ENCODE data around the gene NCS1. TPM values are rescaled to one million over a fixed set of nuclear protein-coding genes. Genes with fewer than 3 reads are reported as not detected.

The NCS1 gene
- total RNA-seq, 1 experiment from 2014 or later = 18.2 TPM

- H3K4me1 ChIP-seq = no peaks in the 10 kb centered on the region
- H3K4me3 ChIP-seq (ENCODE audit: low read depth, low read length) = no peak overlapping the region
- no peaks in the 10 kb centered on the region for H3K4me1 Mint-ChIP-seq (ENCODE audit: low read depth, unreplicated experiment)
- no peaks in the 10 kb centered on the region for H3K9me3 ChIP-seq
- peaks cover 36% of the 10 kb centered on the region for H3K27me3 Mint-ChIP-seq (ENCODE audit: insufficient read depth, unreplicated experiment)
- H3K27ac Mint-ChIP-seq (ENCODE audit: unreplicated experiment) = no peak overlapping the region
- H3K36me3 ChIP-seq (ENCODE audit: control insufficient read depth, insufficient read depth, low read length) = no peaks in the 10 kb centered on the region
- POLR2A ChIA-PET = no interaction called here
- no peak for DNase-seq
- CTCF ChIA-PET = interaction anchor here (0.9 kb wide), 1 partner anchor 15 kb away, joined by 3 read pairs; no protein-coding TSS in a partner anchor
- H3K27me3 ChIP-seq (replicated peaks; ENCODE audit: control insufficient read depth, insufficient read depth, low read length) = peaks cover 2% of the 10 kb centered on the region; the same call in 1 of the 2 replicates
- no TSS peak for BruUV-seq (replicated peaks)
- intact Hi-C loops (cut with micrococcal nuclease; ENCODE audit: unreplicated experiment) = no loop called here
- TF ChIP-seq, protein P1, sequence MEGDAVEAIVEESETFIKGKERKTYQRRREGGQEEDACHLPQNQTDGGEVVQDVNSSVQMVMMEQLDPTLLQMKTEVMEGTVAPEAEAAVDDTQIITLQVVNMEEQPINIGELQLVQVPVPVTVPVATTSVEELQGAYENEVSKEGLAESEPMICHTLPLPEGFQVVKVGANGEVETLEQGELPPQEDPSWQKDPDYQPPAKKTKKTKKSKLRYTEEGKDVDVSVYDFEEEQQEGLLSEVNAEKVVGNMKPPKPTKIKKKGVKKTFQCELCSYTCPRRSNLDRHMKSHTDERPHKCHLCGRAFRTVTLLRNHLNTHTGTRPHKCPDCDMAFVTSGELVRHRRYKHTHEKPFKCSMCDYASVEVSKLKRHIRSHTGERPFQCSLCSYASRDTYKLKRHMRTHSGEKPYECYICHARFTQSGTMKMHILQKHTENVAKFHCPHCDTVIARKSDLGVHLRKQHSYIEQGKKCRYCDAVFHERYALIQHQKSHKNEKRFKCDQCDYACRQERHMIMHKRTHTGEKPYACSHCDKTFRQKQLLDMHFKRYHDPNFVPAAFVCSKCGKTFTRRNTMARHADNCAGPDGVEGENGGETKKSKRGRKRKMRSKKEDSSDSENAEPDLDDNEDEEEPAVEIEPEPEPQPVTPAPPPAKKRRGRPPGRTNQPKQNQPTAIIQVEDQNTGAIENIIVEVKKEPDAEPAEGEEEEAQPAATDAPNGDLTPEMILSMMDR (IDR thresholded peaks at IDR 0.05; ENCODE audit: insufficient read depth in 1 of 2, low read depth in 1 of 2, low read length in 1 of 2, severe bottlenecking in 1 of 2, unreplicated experiment in 1 of 2) = no peak
- no peak overlapping the region for H3K4me3 Mint-ChIP-seq (ENCODE audit: unreplicated experiment)
- no peaks in the 10 kb centered on the region for H3K36me3 Mint-ChIP-seq (ENCODE audit: insufficient read depth, unreplicated experiment)
- H3K9me3 Mint-ChIP-seq (ENCODE audit: unreplicated experiment) = no peaks in the 10 kb centered on the region
Measured at GRCh38 chr9:130286072-130286770, 114.0 kb downstream of the NCS1 start.

Other genes starting within 250 kb of the NCS1 start
- 33.2 and 34.3 TPM in 2 replicates for gene FNBP1, start 129.2 kb upstream of the NCS1 start, total RNA-seq (2022)
- gene GPR107, start 118.5 kb upstream of the NCS1 start, total RNA-seq (2022) = 49.8 and 53.1 TPM in 2 replicates
- 0.41 and 0.53 TPM in 2 replicates for gene HMCN2, start 93.4 kb downstream of the NCS1 start, total RNA-seq (2022)

Data from Caco-2 (cell line).